ACC112 (cell line): ENCODE data around the gene BOLL.
"Not testable (repeated sequence)": the region's sequence is repeated elsewhere in the genome, so short reads cannot be mapped to it uniquely, and the experiment has no call there.

ENCODE experiments used
- H2AFZ ChIP-seq: fragments of 200-600 bp; sonication (generic); one replicate; pipeline ENCODE4 v1.6.0; 2017; ENCODE audit warnings: antibody characterized with exemption, low read length; ENCODE audit not compliant: unreplicated experiment
- H3K27ac ChIP-seq: fragments of 200-600 bp; sonication (generic); 2 replicates; pipeline ENCODE4 v1.5.1; 2014; ENCODE audit warnings: low read depth, mild to moderate bottlenecking, antibody characterized with exemption, low read length, moderate library complexity
- H3K27me3 ChIP-seq: fragments of 200-600 bp; sonication (generic); 2 replicates; pipeline ENCODE4 v1.6.1; 2014; ENCODE audit warnings: mild to moderate bottlenecking, antibody characterized with exemption, low read length, moderate library complexity, mixed read lengths; ENCODE audit not compliant: insufficient read depth
- H3K36me3 ChIP-seq: fragments of 200-600 bp; sonication (generic); 2 replicates; pipeline ENCODE4 v1.6.1; 2016; ENCODE audit warnings: mild to moderate bottlenecking, antibody characterized with exemption, low read length, moderate library complexity, mixed read lengths; ENCODE audit not compliant: insufficient read depth
- H3K4me1 ChIP-seq: fragments of 200-600 bp; sonication (generic); one replicate; pipeline ENCODE4 v1.6.1; 2016; ENCODE audit warnings: low read length, mixed read lengths; ENCODE audit not compliant: insufficient read depth, unreplicated experiment, control insufficient read depth
- H3K4me3 ChIP-seq: fragments of 200-600 bp; sonication (generic); 2 replicates; pipeline ENCODE4 v1.5.1; 2014; ENCODE audit warnings: mild to moderate bottlenecking, low read depth, low read length
- H3K79me2 ChIP-seq: fragments of 200-600 bp; sonication (generic); one replicate; pipeline ENCODE4 v1.6.0; 2016; ENCODE audit warnings: low read length; ENCODE audit not compliant: control insufficient read depth, unreplicated experiment, insufficient read depth

The BOLL gene, protein sequence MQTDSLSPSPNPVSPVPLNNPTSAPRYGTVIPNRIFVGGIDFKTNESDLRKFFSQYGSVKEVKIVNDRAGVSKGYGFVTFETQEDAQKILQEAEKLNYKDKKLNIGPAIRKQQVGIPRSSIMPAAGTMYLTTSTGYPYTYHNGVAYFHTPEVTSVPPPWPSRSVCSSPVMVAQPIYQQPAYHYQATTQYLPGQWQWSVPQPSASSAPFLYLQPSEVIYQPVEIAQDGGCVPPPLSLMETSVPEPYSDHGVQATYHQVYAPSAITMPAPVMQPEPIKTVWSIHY

DNA sequence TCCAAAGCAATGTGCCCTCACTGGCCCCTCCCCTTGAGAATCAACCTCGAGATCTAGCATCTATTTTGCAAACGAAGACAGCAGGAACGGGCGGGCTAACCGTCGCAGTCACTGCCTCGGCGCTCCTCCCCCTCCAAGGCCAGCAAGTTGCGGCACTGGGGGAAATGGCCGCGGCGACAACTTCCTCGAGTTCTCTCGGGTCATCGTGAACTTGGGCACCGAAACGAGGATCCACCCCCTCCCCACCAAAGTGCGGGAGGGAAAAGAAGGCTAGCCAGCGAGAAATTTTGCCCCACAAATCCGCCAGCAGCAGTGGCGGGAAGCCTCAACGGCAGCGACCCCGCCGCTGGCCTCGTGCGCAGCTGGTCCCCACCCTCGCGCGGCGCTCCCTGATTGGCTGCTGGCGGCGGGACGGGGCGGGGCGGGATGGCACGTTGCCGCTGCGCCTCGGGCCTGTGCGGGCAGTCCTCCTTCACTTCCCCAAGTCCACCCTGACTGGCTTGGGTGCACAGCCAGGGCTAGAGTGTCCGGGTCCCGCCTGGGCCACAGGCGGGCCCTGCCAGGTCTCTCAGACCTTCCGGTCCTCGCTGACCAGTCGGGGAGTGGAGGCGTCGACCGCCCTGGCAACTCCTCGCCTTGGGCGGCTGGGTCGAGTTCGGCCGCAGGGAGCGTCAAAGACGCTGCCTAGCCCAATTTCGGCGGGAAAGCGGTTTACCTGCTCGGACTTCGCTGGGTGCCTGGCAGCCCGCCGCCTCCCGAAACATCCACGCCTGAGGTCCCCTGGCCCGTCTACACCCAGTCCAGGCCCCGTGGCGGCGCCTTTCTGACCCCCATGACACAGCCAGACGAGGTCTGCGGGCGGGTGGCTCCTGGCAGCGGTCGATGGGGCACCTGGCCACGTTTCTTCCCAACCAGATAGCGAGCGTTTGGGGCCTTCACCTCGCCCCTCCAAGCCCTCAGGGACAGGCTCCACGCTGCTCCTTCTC, at the start of gene BOLL:
TSS of gene BOLL (minus strand) at position 364 of the 986 bp plus-strand sequence. CDS start 3,469 bp downstream, outside the sequence.
- no peak within 1 kb of the TSS for H3K27ac ChIP-seq
- H3K4me3 ChIP-seq = peak within 1 kb of the TSS; percentile 71
- H3K36me3 ChIP-seq = no peaks in the 10 kb centered on the region
- no peaks in the 10 kb centered on the region for H3K4me1 ChIP-seq
- H3K79me2 ChIP-seq = no peaks in the 10 kb centered on the region
- H3K27me3 ChIP-seq = peaks cover 26% of the 10 kb centered on the region
- H2AFZ ChIP-seq = peak within 1 kb of the TSS; percentile 89

DNA sequence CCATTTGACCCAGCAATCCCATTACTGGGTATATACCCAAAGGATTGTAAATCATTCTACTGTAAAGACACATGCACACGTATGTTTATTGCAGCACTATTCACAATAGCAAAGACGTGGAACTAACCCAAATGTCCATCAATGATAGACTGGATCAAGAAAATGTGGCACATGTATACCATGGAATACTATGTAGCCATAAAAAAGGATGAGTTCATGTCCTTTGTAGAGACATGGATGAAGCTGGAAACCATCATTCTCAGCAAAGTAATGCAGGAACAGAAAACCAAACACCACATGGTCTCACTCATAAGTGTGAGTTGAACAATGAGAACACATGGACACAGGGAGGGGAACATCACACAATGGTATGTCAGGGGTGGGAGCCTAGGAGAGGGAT, 49.7 kb upstream of the BOLL start:
- H3K4me3 ChIP-seq, H3K79me2 ChIP-seq: not testable (repeated sequence)

DNA sequence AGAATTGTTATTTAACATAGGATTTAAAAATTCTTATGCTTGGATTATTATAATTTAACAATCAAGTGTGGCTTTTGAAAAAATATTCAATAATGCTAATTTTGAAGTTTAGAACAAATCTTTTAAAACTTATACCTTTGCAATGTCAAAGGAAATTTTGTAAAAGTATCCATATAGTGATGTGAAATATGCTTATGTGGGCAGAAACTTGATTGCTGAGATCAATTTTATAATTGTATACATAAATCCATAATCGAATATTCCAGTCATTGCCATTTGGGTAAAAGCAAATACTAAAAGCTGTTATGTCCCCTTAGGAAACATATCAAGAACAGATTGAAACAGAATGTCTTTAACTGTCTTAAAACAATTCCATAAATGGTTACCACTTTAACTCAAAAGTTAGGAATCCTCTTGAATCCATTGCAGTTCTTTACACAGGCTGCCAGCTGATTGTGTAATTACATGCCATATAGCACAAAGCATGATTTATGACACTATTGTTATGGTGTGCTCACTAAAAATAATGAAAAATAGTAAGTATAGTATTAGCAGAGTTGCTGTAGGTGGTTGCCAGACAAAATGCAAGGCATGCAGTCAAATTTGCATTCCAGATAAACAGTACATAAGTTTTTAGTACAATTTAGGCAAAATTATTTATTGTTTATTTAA, 43.5 kb upstream of the BOLL start:
- Histone ChIP-seq H3K79me2 (no peaks in the 10 kb centered on the region), H3K4me3 (no peak overlapping the region), H2AFZ (no peak overlapping the region), H3K36me3 (no peaks in the 10 kb centered on the region), H3K27me3 (no peaks in the 10 kb centered on the region), H3K27ac (no peak overlapping the region), H3K4me1 (peaks cover 16% of the 10 kb centered on the region)

More for the DNA sequence above, 49.7 kb upstream of the BOLL start:
- H3K27ac ChIP-seq, H3K36me3 ChIP-seq, H2AFZ ChIP-seq, H3K27me3 ChIP-seq: not testable (repeated sequence)
- peaks cover 16% of the 10 kb centered on the region for H3K4me1 ChIP-seq

DNA sequence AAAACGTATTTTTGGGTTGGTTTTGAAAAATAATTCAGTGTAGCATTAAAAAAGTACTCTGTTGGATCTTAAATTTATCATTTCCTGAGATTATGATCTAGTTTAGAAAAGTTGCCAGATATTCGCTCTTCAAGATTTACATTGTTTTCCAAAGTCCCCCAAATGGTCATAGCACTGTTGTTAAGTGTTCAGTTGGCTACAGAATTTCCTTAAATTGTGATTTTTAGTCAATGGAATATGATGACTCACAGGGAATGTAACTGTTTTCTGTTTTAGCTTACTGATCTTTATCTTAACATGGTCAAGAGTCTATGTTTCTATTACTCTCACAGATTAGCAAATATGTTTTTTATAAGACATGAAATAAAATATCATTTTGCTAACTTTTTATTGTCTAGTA, 42.5 kb upstream of the BOLL start:
- Histone ChIP-seq H3K27ac (peak overlapping the region; percentile 21), H2AFZ (peak overlapping the region; percentile 43), H3K27me3 (no peaks in the 10 kb centered on the region), H3K36me3 (no peaks in the 10 kb centered on the region), H3K4me1 (peaks cover 16% of the 10 kb centered on the region), H3K79me2 (no peaks in the 10 kb centered on the region), H3K4me3 (no peak overlapping the region)

DNA sequence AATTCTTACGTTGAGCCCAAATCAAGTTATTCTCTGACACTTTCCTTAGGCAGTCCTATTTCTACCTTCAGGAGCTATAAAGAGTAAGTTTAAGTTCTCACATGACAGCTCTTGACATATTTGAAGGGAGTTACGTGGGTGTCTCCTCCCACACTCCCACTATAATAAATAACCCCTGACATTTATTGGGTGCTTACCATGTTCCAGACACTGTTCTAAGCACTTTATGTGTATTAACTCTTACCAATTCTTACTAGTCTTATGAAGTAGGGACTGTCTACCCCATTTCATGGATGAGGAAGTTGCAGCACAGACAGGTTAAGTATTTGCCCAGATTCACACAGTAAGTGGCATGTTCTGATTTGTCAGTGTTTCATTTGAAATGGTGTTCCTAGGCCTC, 37.2 kb upstream of the BOLL start:
- Histone ChIP-seq H3K4me1 (peaks cover under 1% of the 10 kb centered on the region), H3K79me2 (no peaks in the 10 kb centered on the region), H3K27me3 (no peaks in the 10 kb centered on the region), H3K4me3 (no peak overlapping the region), H2AFZ (no peak overlapping the region), H3K27ac (no peak overlapping the region), H3K36me3 (no peaks in the 10 kb centered on the region)

DNA sequence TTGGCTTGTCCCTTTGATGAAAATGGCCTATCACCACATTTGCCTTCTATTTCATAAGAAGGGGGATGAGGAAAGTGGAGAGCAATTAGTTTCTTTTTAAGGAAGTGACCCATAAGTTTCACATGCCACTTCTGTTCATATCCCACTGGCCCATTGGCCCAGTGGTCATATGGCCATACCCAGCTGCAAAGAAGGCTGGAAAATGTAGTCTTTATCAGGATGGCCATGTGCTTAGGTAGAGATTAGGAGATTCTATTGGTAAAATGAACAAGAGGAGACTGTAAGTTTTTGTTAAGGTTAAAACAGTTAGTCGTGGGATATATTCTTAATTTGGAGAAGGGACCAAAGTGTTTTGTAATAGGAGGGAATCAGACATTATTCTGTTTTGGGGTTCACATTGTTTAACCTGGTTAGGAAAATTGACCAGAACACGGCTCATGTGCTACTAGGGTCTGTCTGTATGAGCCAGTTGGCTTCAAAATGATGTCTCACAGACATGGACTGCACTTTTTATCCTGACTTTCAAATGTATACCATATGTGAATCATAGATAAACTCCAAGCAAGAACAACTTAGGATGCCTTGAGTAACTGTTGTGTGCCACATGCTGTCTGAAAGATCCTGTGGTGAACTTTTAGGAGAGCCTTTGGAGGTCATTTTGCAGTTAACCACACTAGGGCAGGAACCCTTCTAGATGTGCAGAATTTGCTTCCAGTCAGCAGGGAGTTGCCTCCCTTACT, 36.6 kb upstream of the BOLL start:
- no peaks in the 10 kb centered on the region for H3K27me3 ChIP-seq
- no peaks in the 10 kb centered on the region for H3K4me1 ChIP-seq
- H2AFZ ChIP-seq = no peak overlapping the region
- H3K27ac ChIP-seq = no peak overlapping the region
- H3K79me2 ChIP-seq = no peaks in the 10 kb centered on the region
- no peaks in the 10 kb centered on the region for H3K36me3 ChIP-seq
- no peak overlapping the region for H3K4me3 ChIP-seq

DNA sequence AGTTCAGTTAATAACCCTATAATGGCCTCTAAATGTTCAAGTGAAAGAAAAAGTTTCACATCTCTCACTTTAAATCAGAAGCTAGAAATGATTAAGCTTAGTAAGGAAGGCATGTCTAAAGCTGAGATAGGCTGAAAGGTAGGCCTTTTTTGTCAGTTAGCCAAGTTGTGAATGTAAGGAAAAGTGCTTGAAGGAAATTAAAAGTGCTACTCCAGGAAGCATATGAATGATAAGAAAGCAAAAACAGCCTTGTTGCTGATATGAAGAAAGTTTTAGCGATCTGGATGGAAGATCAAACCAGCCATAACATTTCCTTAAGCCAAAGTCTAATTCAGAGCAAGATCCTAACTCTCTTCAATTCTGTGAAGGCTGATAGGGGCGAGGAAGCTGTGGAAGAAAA, 29.4 kb upstream of the BOLL start:
- Histone ChIP-seq H2AFZ (no peak overlapping the region), H3K36me3 (no peaks in the 10 kb centered on the region), H3K27ac (no peak overlapping the region), H3K79me2 (no peaks in the 10 kb centered on the region), H3K4me1 (no peaks in the 10 kb centered on the region), H3K27me3 (no peaks in the 10 kb centered on the region), H3K4me3 (no peak overlapping the region)

DNA sequence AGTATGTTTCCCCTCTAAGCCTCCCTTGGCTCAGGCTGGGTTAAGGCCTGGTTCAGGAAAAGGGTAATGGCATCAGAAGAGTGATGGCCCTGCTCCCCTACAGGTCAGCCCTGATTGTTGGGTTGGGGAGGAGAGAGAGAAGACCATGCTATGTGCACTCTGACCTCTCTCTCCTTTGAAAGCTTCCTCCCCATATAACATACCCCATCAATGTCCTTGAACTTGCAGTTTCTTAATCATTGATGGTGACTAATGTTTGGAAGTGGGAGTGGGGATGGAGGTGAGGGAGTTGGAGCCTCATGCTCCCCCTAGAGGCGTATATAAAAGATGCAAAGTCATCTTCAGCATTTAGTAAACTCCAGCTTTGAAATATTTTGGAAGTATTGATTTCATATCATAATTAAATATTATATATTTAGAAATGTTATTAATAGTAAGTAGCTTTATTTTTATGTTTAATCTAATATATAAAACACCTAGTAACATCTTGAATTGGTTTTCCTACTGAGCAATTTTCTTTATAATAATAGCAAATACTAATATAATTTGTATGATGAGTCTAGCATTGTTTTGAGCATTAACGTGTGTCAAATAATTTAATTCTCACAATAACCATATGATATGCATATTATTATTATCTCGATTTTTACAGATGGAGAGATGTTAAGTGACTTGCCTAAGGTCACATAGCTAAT, 28.1 kb upstream of the BOLL start:
- Histone ChIP-seq H2AFZ (no peak overlapping the region), H3K27ac (no peak overlapping the region), H3K36me3 (no peaks in the 10 kb centered on the region), H3K27me3 (no peaks in the 10 kb centered on the region), H3K79me2 (no peaks in the 10 kb centered on the region), H3K4me1 (no peaks in the 10 kb centered on the region), H3K4me3 (no peak overlapping the region)

DNA sequence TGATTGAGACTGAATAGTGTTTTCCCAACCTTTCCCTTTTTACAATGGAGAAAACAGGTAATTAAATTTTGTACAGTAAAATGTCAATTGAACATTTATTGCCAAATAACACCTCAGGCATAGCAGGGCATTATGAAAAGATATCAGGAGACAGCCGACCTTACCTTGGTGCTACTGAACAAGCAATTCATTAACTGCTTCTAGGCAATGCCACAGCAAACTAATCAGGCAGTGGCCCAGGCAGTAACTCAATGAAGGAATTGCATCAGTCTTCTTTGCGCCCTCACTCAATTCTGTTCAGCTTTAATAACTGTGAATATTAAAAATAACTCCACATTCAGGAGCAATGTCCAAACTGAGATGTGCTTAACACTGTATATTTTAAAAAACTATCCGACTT, 25.4 kb upstream of the BOLL start:
- Histone ChIP-seq H3K27me3 (no peaks in the 10 kb centered on the region; the same call in 1 of the 2 replicates), H3K36me3 (no peaks in the 10 kb centered on the region), H2AFZ (no peak overlapping the region), H3K4me1 (no peaks in the 10 kb centered on the region), H3K4me3 (no peak overlapping the region), H3K79me2 (no peaks in the 10 kb centered on the region), H3K27ac (no peak overlapping the region)
